CD4-positive, CD25-positive, alpha-beta regulatory T cell (primary cell): Measurements from ENCODE around the gene ANKRD11. TPM values are rescaled to one million over a fixed set of nuclear protein-coding genes. Genes with fewer than 3 reads are reported as not detected.
"Not testable (repeated sequence)": the region's sequence is repeated elsewhere in the genome, so short reads cannot be mapped to it uniquely, and the experiment has no call there.

Experiments used
- ATAC-seq, 2 donors: fragments of 150-1000 bp; cut with Tn5 transposase; one replicate each; pipeline ENCODE4 v1.10.0; 2021; ENCODE audit warnings: low read depth in 2 of 2, moderate number of reproducible peaks in 2 of 2, moderate library complexity in 1 of 2
- DNase-seq, 3 donors: peaks; one replicate each; pipeline versions ENCODE4 v3.0.0 to v3.0.0-alpha.2; 2012 to 2022; ENCODE audit warnings: mixed read lengths in 1 of 3
- H3K27ac ChIP-seq: one replicate; pipeline ENCODE4 v1.7.0; 2013; ENCODE audit warnings: mild to moderate bottlenecking, low read length; ENCODE audit not compliant: insufficient read depth, poor library complexity, severe bottlenecking
- H3K27me3 ChIP-seq: one replicate; pipeline ENCODE4 v1.7.0; 2013; ENCODE audit warnings: low read length; ENCODE audit not compliant: control insufficient read depth, insufficient read depth
- H3K36me3 ChIP-seq: one replicate; pipeline ENCODE4 v1.7.0; 2013; ENCODE audit warnings: mild to moderate bottlenecking, low read length, moderate library complexity; ENCODE audit not compliant: control insufficient read depth, insufficient read depth
- H3K4me1 ChIP-seq: 2 replicates; pipeline ENCODE4 v1.7.0; 2013; ENCODE audit warnings: mild to moderate bottlenecking, low read length; ENCODE audit not compliant: insufficient read depth, control insufficient read depth, poor library complexity, severe bottlenecking
- H3K4me3 ChIP-seq: one replicate; pipeline ENCODE4 v1.7.0; 2013; ENCODE audit warnings: low read depth, mild to moderate bottlenecking, low read length, moderate library complexity
- H3K9me3 ChIP-seq, 2 experiments: 1 replicate in 1 of 2; 2 replicates in 1 of 2; pipeline ENCODE4 v1.7.0; 2013; ENCODE audit warnings: low read length in 2 of 2, mild to moderate bottlenecking in 1 of 2, moderate library complexity in 1 of 2; ENCODE audit not compliant: control insufficient read depth in 2 of 2
- H3K27ac Mint-ChIP-seq, 3 donors: one replicate each; pipeline ENCODE4 v1.8.0; 2020 to 2022; ENCODE audit warnings: mild to moderate bottlenecking in 3 of 3, mixed read lengths in 3 of 3, moderate library complexity in 2 of 3
- H3K27me3 Mint-ChIP-seq: one replicate; pipeline ENCODE4 v1.8.0; 2022; ENCODE audit warnings: mild to moderate bottlenecking, mixed read lengths
- H3K36me3 Mint-ChIP-seq: one replicate; pipeline ENCODE4 v1.8.0; 2020; ENCODE audit warnings: mixed read lengths
- H3K4me1 Mint-ChIP-seq, 4 donors: one replicate each; pipeline ENCODE4 v1.8.0; 2020 to 2022; ENCODE audit warnings: mixed read lengths in 4 of 4, mild to moderate bottlenecking in 1 of 4
- H3K4me3 Mint-ChIP-seq, 4 donors: one replicate each; pipeline ENCODE4 v1.8.0; 2020 to 2022; ENCODE audit warnings: mild to moderate bottlenecking in 4 of 4, mixed read lengths in 4 of 4, moderate library complexity in 3 of 4
- H3K9me3 Mint-ChIP-seq, 7 donors: one replicate each; pipeline ENCODE4 v1.8.0; 2020 to 2022; ENCODE audit warnings: mixed read lengths in 7 of 7, mild to moderate bottlenecking in 3 of 7, moderate library complexity in 2 of 7
- polyA plus RNA-seq, 4 donors: library from polyadenylated mRNA; unstranded; fragments of 300-500 nt; fragmentation: Illumina TruSeq; gene quantifications; one replicate each; pipeline ENCODE4 v1.2.3, GENCODE V29; 2021
- total RNA-seq: library from RNA; stranded (reverse); gene quantifications from one replicate; pipeline ENCODE4 v1.2.3, GENCODE V29; 2022

The ANKRD11 gene
- total and polyA plus RNA-seq, 5 donors from 2014 or later: 8.7 to 323 (median 18.6) TPM

DNA sequence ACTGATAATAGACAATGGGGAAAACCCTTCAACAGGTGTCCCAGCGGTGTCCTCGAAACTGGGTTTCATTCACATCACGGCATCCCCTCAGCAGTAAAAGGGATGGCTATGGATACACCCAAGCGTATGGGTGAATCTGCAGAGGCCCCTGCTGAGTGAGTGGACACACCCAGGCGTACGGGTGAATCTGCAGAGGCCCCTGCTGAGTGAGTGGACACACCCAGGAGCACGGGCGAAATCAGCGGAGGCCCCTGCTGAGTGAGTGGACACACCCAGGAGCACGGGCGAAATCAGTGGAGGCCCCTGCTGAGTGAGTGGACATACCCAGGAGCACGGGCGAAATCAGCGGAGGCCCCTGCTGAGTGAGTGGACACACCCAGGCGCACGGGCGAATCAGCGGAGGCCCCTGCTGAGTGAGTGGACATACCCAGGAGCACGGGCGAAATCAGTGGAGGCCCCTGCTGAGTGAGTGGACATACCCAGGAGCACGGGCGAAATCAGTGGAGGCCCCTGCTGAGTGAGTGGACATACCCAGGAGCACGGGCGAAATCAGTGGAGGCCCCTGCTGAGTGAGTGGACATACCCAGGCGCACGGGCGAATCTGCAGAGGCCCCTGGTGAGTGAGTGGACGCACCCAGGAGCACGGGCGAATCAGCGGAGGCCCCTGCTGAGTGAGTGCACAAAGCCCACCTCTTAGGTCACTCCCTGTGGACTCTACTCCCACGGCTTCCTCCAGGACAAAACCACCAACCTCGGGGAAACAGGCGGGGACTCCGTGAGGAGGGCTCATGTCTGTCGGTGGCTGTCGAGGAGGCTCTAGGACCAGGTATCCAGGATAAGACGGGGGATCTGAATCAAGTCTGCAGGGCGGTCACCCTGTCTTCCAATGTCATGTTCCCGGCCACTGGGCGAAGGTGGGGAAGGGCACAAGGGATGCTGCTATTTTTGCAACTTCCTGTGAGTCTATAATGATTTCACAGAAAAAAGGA lies 161.7 kb downstream of the ANKRD11 start:
- not testable (repeated sequence) for H3K27me3 ChIP-seq, H3K9me3 Mint-ChIP-seq, DNase-seq, H3K27me3 Mint-ChIP-seq, H3K36me3 ChIP-seq, H3K36me3 Mint-ChIP-seq, H3K9me3 ChIP-seq, ATAC-seq, H3K4me3 ChIP-seq
- Histone ChIP-seq H3K27ac (peak overlapping the region; percentile 86), H3K4me1 (peaks cover 87% of the 10 kb centered on the region)
- peak overlapping the region; percentile 36 to 82 (median 81) for H3K27ac Mint-ChIP-seq
- peak overlapping the region in 2 of 4 donors; percentile 58 to 71 for H3K4me3 Mint-ChIP-seq
- peaks cover 27 to 91% (median 60%) of the 10 kb centered on the region in 4 donors for H3K4me1 Mint-ChIP-seq

DNA sequence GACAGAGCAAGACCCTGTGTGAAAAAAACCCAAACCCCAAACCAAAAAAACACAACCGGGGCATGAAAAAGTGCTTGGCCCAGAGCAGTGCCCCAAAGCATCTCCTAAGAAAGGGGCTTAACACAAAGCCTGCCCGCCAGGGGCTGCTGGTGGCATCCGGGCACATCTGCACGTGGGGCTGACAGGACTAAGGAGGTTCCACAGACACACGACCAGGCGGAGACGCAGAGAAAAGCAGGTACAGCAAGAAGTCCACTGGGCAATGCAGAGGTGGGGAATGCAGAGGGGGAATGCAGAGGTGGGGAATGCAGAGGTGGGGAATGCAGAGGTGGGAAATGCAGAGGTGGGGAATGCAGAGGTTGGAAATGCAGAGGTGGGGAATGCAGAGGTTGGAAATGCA lies 163.6 kb downstream of the ANKRD11 start:
- Mint-ChIP-seq H3K4me1 (peaks cover 20 to 93% (median 62%) of the 10 kb centered on the region in 4 donors), H3K9me3 (peaks cover 0 to 1% (median 0%) of the 10 kb centered on the region in 7 donors), H3K27me3 (no peaks in the 10 kb centered on the region), H3K36me3 (peaks cover 7% of the 10 kb centered on the region), H3K4me3 (peak overlapping the region in 1 of 4 donors; percentile 66), H3K27ac (peak overlapping the region in 2 of 3 donors; percentile 85 to 91)
- ATAC-seq (no peak), DNase-seq (no peak)
- Histone ChIP-seq H3K9me3 (no peaks in the 10 kb centered on the region), H3K36me3 (peaks cover 2% of the 10 kb centered on the region), H3K27me3 (no peaks in the 10 kb centered on the region), H3K4me1 (peaks cover 90% of the 10 kb centered on the region), H3K27ac (peak overlapping the region; percentile 34), H3K4me3 (no peak overlapping the region)

DNA sequence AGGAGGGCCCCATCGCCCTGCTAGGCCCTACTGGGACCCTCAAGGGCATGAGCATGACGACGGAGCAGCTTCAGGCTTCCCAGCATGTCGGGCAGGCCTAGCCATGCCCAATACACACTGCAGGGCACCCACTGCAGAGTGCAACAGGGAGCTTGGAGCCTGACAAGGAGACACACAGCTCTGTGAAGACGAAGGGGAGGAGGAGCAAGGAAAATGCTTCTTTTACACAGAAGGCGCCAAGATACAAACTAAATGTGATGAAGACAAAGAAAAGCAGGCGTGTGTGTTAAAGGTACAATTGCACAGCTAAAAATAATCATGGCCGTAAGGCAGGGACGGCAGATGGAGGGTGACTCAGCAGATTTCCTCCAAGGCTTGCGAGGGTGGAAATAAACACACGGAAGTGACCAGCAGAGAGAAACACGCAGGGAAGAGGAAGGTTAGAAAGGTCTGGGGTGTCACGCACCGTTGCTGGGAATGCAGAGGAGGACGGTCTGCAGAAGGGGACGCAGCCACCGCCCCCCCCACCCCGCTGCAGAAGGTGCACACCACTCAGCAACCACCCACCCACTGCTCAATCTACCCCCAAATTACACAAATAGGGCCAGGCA lies 164.4 kb downstream of the ANKRD11 start:
- DNase-seq (peak in 2 of 3 donors; percentile 35 to 73), ATAC-seq (peak in 1 of 2 donors; percentile 58)
- H3K36me3 Mint-ChIP-seq: peaks cover 7% of the 10 kb centered on the region
- H3K4me1 Mint-ChIP-seq: peaks cover 17 to 92% (median 59%) of the 10 kb centered on the region in 4 donors
- H3K4me3 Mint-ChIP-seq: peak overlapping the region in 3 of 4 donors; percentile 68 to 86 (median 81)
- H3K27me3 ChIP-seq: no peaks in the 10 kb centered on the region
- peak overlapping the region; percentile 59 for H3K27ac ChIP-seq
- peak overlapping the region; percentile 85 to 94 (median 91) for H3K27ac Mint-ChIP-seq
- H3K9me3 ChIP-seq: no peaks in the 10 kb centered on the region
- H3K36me3 ChIP-seq: peaks cover 2% of the 10 kb centered on the region
- peak overlapping the region; percentile 53 for H3K4me3 ChIP-seq
- H3K9me3 Mint-ChIP-seq: peaks cover 0 to 1% (median 0%) of the 10 kb centered on the region in 7 donors
- peaks cover 90% of the 10 kb centered on the region for H3K4me1 ChIP-seq
- no peaks in the 10 kb centered on the region for H3K27me3 Mint-ChIP-seq

DNA sequence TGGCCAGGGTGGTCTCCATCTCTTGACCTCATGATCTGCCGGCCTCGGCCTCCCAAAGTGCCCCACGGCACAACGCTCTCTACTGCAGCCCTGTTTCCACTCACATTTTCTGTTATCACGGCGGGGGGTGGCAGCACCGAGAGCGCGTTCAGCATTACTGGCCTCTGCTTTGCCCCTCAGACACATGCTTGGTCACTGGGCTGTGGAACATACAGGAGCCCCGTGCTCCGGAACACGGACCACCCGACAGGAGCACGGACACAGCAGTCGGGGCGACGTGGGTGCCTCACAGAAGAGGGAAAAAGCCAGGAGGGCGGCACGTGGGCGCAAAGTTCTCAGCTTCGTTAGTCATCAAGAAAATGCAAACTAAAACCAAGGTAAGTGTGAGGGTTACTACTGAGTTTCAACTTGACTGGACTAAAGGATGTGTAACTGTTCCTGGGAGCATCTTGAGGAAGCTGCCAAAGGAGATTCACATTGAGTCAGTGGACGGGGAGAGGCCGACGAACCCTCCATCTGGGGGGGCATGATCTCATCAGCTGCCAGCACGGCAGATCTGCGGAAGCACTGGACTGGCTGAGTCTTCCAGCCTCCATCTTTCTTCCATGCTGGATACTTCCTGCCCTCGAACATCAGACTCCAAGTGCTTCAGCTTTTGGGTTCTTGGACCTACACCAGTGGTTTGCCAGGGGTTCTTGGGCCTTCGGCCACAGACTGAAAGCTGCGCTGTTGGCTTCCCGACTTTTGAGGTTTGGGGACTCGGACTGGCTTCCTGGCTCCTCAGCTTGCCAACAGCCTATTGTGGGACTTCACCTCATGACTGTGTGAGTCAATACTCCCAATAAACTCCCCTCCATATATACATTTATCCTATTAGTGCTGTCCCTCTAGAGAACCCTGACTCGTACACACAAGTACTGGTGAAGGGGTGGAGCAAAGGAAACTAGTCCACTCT lies 166.0 kb downstream of the ANKRD11 start:
- Histone ChIP-seq H3K9me3 (no peaks in the 10 kb centered on the region), H3K36me3 (peaks cover 2% of the 10 kb centered on the region), H3K27ac (peak overlapping the region; percentile 44), H3K4me1 (peaks cover 90% of the 10 kb centered on the region), H3K27me3 (no peaks in the 10 kb centered on the region), H3K4me3 (peak overlapping the region; percentile 51)
- ATAC-seq (no peak), DNase-seq (peak in 1 of 3 donors; percentile 56)
- Mint-ChIP-seq H3K27me3 (no peaks in the 10 kb centered on the region), H3K4me1 (peaks cover 17 to 92% (median 59%) of the 10 kb centered on the region in 4 donors), H3K4me3 (peak overlapping the region; percentile 67 to 85 (median 80)), H3K27ac (peak overlapping the region; percentile 80 to 90 (median 88)), H3K36me3 (peaks cover 7% of the 10 kb centered on the region), H3K9me3 (peaks cover 0 to 1% (median 0%) of the 10 kb centered on the region in 7 donors)

- Histone ChIP-seq H3K4me3 (peak overlapping the region; percentile 51), H3K27me3 (no peaks in the 10 kb centered on the region), H3K9me3 (no peaks in the 10 kb centered on the region), H3K27ac (peak overlapping the region; percentile 19), H3K4me1 (peaks cover 95% of the 10 kb centered on the region), H3K36me3 (peaks cover 2% of the 10 kb centered on the region)
- no peak for ATAC-seq
- no peaks in the 10 kb centered on the region for H3K27me3 Mint-ChIP-seq
- peak overlapping the region; percentile 78 to 91 (median 83) for H3K4me3 Mint-ChIP-seq
- H3K27ac Mint-ChIP-seq: peak overlapping the region; percentile 88 to 90 (median 89)
- peaks cover 24 to 96% (median 64%) of the 10 kb centered on the region in 4 donors for H3K4me1 Mint-ChIP-seq
- peaks cover 0 to 1% (median 0%) of the 10 kb centered on the region in 7 donors for H3K9me3 Mint-ChIP-seq
- H3K36me3 Mint-ChIP-seq: peaks cover 7% of the 10 kb centered on the region
- DNase-seq: no peak
These were observed 167.0 kb downstream of the ANKRD11 start for GRCh38 chr16:89323120-89323960.

GRCh38 chr16:89322321-89323119 lies 167.8 kb downstream of the ANKRD11 start:
- H3K9me3 Mint-ChIP-seq: peaks cover 0 to 1% (median 0%) of the 10 kb centered on the region in 7 donors
- DNase-seq (no peak), ATAC-seq (no peak)
- no peaks in the 10 kb centered on the region for H3K27me3 Mint-ChIP-seq
- H3K27me3 ChIP-seq: no peaks in the 10 kb centered on the region
- H3K4me1 ChIP-seq: peaks cover 96% of the 10 kb centered on the region
- H3K36me3 ChIP-seq: peaks cover 2% of the 10 kb centered on the region
- no peaks in the 10 kb centered on the region for H3K9me3 ChIP-seq
- H3K27ac ChIP-seq: peak overlapping the region; percentile 19
- no peak overlapping the region for H3K4me3 ChIP-seq
- H3K27ac Mint-ChIP-seq: peak overlapping the region in 2 of 3 donors; percentile 77 to 87
- peaks cover 3% of the 10 kb centered on the region for H3K36me3 Mint-ChIP-seq
- peaks cover 29 to 95% (median 64%) of the 10 kb centered on the region in 4 donors for H3K4me1 Mint-ChIP-seq
- H3K4me3 Mint-ChIP-seq: peak overlapping the region; percentile 75 to 91 (median 81)
